ACC112 (cell line): ENCODE results near the gene SDR9C7.
"Not testable (repeated sequence)": the region's sequence is repeated elsewhere in the genome, so short reads cannot be mapped to it uniquely, and the experiment has no call there.

Source experiments
- H2AFZ ChIP-seq: fragments of 200-600 bp; sonication (generic); one replicate; pipeline ENCODE4 v1.6.0; 2017; ENCODE audit warnings: antibody characterized with exemption, low read length; ENCODE audit not compliant: unreplicated experiment
- H3K27ac ChIP-seq: fragments of 200-600 bp; sonication (generic); 2 replicates; pipeline ENCODE4 v1.5.1; 2014; ENCODE audit warnings: low read depth, mild to moderate bottlenecking, antibody characterized with exemption, low read length, moderate library complexity
- H3K27me3 ChIP-seq: fragments of 200-600 bp; sonication (generic); 2 replicates; pipeline ENCODE4 v1.6.1; 2014; ENCODE audit warnings: mild to moderate bottlenecking, antibody characterized with exemption, low read length, moderate library complexity, mixed read lengths; ENCODE audit not compliant: insufficient read depth
- H3K36me3 ChIP-seq: fragments of 200-600 bp; sonication (generic); 2 replicates; pipeline ENCODE4 v1.6.1; 2016; ENCODE audit warnings: mild to moderate bottlenecking, antibody characterized with exemption, low read length, moderate library complexity, mixed read lengths; ENCODE audit not compliant: insufficient read depth
- H3K4me1 ChIP-seq: fragments of 200-600 bp; sonication (generic); one replicate; pipeline ENCODE4 v1.6.1; 2016; ENCODE audit warnings: low read length, mixed read lengths; ENCODE audit not compliant: insufficient read depth, unreplicated experiment, control insufficient read depth
- H3K4me3 ChIP-seq: fragments of 200-600 bp; sonication (generic); 2 replicates; pipeline ENCODE4 v1.5.1; 2014; ENCODE audit warnings: mild to moderate bottlenecking, low read depth, low read length
- H3K79me2 ChIP-seq: fragments of 200-600 bp; sonication (generic); one replicate; pipeline ENCODE4 v1.6.0; 2016; ENCODE audit warnings: low read length; ENCODE audit not compliant: control insufficient read depth, unreplicated experiment, insufficient read depth

The SDR9C7 gene

DNA sequence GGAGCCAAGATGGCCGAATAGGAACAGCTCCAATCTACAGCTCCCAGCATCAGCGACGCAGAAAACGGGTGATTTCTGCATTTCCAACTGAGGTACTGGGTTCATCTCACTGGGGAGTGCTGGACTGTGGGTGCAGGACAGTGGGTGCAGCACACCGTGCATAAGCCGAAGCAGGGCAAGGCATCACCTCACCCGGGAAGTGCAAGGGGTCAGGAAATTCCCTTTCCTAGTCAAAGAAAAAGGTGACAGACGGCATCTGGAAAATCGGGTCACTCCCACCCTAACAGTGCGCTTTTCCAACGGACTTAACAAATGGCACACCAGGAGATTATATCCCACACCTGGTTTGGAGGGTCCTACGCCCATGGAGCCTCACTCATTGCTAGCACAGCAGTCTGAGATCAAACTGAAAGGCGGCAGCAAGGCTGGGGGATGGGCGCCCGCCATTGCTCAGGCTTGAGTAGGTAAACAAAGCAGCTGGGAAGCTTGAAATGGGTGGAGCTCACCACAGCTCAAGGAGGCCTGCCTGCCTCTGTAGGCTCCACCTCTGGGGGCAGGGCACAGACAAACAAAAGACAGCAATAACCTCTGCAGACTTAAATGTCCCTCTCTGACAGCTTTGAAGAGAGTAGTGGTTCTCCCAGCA is 31.9 kb upstream of the SDR9C7 start:
- peaks cover 19% of the 10 kb centered on the region for H3K27me3 ChIP-seq
- H2AFZ ChIP-seq, H3K27ac ChIP-seq, H3K79me2 ChIP-seq, H3K36me3 ChIP-seq, H3K4me1 ChIP-seq, H3K4me3 ChIP-seq: not testable (repeated sequence)

DNA sequence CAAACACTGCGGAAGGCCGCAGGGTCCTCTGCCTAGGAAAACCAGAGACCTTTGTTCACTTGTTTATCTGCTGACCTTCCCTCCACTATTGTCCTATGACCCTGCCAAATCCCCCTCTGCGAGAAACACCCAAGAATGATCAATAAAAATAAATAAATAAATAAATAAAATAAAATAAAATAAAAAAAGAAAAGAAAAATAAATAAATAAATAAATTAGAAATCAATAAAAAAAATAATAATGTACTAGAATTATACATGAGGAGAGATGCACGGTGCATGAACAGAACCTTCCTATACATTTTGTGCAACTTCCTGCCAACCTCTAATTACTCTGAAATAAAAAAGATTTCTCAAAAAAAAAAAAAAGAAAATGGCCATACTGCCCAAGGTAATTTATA is 30.9 kb upstream of the SDR9C7 start:
- not testable (repeated sequence) for H3K79me2 ChIP-seq, H3K4me3 ChIP-seq, H3K4me1 ChIP-seq, H3K36me3 ChIP-seq, H3K27ac ChIP-seq, H2AFZ ChIP-seq
- peaks cover 15% of the 10 kb centered on the region for H3K27me3 ChIP-seq

DNA sequence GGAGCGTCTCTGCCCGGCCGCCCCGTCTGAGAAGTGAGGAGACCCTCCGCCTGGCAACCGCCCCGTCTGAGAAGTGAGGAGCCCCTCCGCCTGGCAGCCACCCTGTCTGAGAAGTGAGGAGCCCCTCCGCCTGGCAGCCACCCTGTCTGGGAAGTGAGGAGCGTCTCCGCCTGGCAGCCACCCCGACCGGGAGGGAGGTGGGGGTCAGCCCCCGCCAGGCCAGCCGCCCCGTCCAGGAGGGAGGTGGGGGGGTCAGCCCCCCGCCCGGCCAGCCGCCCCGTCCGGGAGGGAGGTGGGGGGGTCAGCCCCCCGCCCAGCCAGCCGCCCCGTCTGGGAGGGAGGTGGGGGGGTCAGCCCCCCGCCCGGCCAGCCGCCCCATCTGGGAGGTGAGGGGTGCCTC is 29.3 kb upstream of the SDR9C7 start:
- H3K4me3 ChIP-seq, H2AFZ ChIP-seq, H3K79me2 ChIP-seq, H3K4me1 ChIP-seq, H3K36me3 ChIP-seq, H3K27ac ChIP-seq: not testable (repeated sequence)
- peaks cover 21% of the 10 kb centered on the region for H3K27me3 ChIP-seq

DNA sequence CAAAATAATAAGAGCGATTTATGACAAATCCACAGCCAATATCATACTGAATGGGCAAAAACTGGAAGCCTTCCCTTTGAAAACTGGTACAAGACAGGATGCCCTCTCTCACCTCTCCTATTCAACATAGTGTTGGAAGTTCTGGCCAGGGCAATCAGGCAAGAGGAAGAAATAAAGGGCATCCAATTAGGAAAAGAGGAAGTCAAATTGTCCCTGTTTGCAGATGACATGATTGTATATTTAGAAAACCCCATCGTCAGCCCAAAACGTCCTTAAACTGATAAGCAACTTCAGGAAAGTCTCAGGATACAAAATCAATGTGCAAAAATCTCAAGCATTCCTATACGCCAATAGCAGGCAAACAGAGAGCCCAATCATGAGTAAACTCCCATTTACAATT is 28.0 kb upstream of the SDR9C7 start:
- H3K27ac ChIP-seq, H3K4me1 ChIP-seq, H3K79me2 ChIP-seq, H3K36me3 ChIP-seq, H3K4me3 ChIP-seq, H2AFZ ChIP-seq: not testable (repeated sequence)
- H3K27me3 ChIP-seq = peaks cover 24% of the 10 kb centered on the region

DNA sequence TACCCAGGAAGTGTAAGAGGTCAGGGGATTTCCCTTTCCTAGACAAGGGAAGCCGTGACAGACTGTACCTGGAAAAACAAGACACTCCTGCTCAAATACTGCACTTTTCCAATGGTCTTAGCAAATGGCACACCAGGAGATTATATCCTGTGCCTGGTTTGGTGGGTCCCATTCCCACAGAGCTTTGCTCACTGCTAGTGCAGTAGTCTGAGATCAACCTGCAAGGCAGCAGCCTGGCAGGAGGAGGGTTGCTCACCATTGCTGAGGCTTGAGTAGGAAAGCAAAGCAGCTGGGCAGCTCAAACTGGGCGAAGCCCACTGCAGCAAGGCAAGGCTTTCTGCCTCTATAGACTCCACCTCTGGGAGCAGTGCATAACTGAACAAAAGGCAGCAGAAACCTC is 24.2 kb upstream of the SDR9C7 start:
- Histone ChIP-seq H3K27me3 (peaks cover 58% of the 10 kb centered on the region), H3K4me1 (peaks cover 3% of the 10 kb centered on the region), H3K79me2 (no peaks in the 10 kb centered on the region), H2AFZ (no peak overlapping the region), H3K36me3 (no peaks in the 10 kb centered on the region), H3K27ac (no peak overlapping the region), H3K4me3 (no peak overlapping the region)

DNA sequence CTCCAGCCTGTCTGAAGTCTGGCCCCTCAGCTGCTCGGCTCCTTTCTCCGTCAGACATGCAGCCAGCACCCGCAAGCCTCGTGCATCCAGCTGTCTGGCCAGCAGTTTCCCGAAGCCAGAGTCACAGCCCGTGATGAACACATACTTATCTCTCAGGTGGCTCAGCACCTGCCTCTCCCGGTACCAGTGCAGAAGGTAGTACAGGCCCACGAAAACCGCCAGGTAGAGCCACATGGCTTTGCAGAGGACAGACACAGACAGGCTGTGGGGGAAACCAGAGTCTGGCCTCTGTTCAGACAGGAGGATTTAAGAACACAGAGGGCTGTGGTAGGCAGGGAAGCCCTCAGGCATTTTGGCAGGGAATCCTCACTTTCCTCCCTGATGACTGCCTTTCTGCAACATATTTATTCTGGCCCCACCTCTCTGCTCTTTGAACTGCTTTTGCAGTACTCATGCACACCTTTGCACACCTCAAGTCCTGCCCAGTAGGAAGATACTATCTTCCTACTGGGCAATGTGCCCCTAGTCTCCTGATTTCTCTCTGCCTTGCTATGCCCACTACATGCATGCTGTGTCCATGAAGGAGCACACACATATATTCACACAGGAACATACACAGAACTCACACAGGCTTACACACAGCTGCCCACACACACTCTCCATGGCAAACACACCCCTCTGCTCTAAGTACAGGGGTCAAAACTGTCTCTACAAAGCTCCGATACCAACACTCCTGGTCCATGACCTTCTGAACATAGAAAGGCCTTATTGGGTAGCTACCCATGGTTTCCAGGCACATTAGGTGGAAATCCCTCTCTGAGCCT is 23.2 kb upstream of the SDR9C7 start, which contains the start of gene RDH16:
Gene RDH16 (minus strand): TSS at position 380 of the 824 bp plus-strand sequence. CDS start 146 bp downstream, at position 234.
- Histone ChIP-seq H2AFZ (no peak within 1 kb of the TSS), H3K36me3 (no peaks in the 10 kb centered on the region), H3K4me3 (no peak within 1 kb of the TSS), H3K4me1 (peaks cover 3% of the 10 kb centered on the region), H3K27ac (no peak within 1 kb of the TSS), H3K27me3 (peaks cover 68% of the 10 kb centered on the region), H3K79me2 (no peaks in the 10 kb centered on the region)

DNA sequence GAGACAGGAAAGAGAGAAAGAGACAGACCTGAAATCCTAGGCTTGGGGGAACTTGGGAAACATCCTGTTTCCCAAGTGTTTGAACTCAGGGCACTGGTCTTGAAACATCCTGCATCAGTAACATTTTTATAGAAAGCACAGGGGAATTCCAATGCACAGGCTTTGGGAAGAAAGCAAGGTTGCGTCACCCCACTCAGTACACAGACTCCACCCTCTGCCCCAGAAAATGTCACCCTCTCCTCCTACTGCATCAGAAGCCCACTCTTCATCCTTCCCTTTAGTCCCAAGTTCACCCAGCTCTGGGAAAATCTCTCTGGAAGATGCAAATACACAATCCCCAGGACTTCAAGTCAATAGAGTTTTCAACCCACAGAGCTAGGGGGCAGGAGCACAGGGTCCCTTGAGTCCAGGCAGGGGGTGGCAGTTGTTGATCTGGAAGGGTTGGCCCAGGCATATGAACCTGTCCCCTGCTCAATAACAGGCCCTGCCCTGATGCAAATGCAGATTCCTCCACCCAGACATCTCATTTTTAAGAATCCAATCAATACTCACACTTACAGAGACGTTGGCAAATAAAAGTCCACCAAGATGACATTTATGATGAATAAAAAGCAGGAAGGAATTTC is 21.5 kb upstream of the SDR9C7 start:
- peaks cover 83% of the 10 kb centered on the region for H3K27me3 ChIP-seq
- no peaks in the 10 kb centered on the region for H3K36me3 ChIP-seq
- H2AFZ ChIP-seq = no peak overlapping the region
- no peaks in the 10 kb centered on the region for H3K79me2 ChIP-seq
- no peak overlapping the region for H3K4me3 ChIP-seq
- H3K27ac ChIP-seq = no peak overlapping the region
- peaks cover 3% of the 10 kb centered on the region for H3K4me1 ChIP-seq

DNA sequence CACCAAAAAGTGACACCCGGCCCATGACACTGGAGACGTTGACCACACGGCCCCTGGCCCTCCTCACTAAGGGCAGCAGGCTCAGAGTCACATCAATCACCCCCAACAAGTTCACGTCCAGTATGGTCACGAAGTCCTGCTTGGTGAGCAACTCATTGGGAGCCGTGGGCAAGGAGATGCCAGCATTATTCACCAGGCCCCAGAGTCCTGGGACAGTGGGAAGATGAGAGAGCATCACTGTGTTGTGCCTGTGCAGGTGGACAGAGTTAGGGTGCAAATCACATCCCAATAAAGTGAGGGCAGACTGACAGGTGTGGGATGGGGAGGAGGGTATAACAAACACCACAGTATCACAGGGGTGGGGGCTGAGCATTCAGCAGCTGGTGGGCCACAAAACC is 20.7 kb upstream of the SDR9C7 start:
- H3K4me1 ChIP-seq = peaks cover 3% of the 10 kb centered on the region
- peaks cover 86% of the 10 kb centered on the region for H3K27me3 ChIP-seq
- no peak overlapping the region for H3K4me3 ChIP-seq
- no peaks in the 10 kb centered on the region for H3K36me3 ChIP-seq
- H3K27ac ChIP-seq = no peak overlapping the region
- no peaks in the 10 kb centered on the region for H3K79me2 ChIP-seq
- H2AFZ ChIP-seq = no peak overlapping the region

DNA sequence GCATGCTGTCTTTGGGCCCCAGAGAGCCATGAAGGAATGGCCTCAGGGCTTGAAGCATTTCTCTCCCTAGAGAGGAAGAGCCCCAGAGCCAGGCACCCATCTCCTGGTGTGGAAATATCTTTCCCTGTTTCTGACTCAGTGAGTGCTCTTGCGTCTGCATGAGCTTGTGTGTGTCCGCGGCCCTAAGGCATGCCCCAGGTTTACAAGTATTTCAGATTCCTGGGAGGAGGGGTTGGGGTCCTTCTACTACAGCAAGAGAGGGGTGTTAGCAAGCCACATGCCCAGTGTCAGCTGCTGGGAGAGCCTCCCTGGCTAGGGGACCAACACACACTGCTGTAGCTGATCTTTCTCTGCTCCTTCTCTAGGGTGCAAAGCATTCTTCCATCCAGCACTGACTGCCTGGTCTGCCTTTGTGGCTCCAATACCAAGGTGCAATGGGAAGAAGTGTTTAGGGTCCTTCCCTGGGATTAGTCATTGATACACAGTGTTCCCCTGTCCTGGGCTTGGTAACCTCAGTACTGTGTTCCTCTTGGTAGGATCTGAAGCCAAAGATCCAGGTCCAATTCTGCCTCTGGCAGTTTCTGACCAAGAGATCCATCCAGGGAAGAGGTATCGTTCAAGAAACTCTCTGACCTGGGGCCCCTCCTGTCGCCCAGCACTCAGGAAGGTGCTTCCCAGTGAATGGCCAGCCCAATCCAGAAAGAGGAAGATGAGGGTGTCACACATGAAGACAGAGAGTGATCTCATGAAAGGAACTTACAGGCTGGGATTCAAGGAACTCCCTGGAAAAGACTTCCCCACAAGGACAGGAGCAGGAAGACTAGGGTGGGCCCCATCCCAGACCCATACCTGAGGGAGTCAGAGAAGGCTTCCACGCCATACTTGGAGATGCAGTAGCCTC is 20.1 kb upstream of the SDR9C7 start:
- no peaks in the 10 kb centered on the region for H3K36me3 ChIP-seq
- H3K27me3 ChIP-seq = peaks cover 81% of the 10 kb centered on the region
- no peaks in the 10 kb centered on the region for H3K79me2 ChIP-seq
- H3K4me3 ChIP-seq = no peak overlapping the region
- no peak overlapping the region for H3K27ac ChIP-seq
- peaks cover 3% of the 10 kb centered on the region for H3K4me1 ChIP-seq
- H2AFZ ChIP-seq = no peak overlapping the region

DNA sequence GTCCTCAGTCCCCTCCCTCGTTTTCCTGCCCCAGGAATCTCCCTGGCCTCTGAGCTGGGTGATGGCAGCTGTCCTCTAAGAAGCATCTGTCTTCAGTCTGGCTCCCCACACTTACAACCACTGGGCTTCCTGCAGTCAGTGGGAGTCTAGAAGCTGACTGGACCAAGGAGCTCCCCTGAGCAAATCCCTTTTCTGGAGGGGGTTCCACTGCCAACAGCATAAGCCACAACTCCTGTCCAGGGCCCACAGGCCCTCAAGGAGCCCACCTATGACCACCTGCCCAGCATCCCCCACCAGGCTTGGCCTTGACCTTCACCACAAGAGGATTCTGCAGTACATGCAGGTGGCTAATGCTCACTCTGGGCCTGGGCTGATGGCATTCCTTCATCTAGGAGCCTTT is 19.1 kb upstream of the SDR9C7 start:
- Histone ChIP-seq H3K27me3 (peaks cover 71% of the 10 kb centered on the region), H3K4me3 (no peak overlapping the region), H3K36me3 (no peaks in the 10 kb centered on the region), H3K79me2 (no peaks in the 10 kb centered on the region), H2AFZ (no peak overlapping the region), H3K27ac (no peak overlapping the region), H3K4me1 (peaks cover 3% of the 10 kb centered on the region)
